ENCODE data around the gene ATP11C.

The ATP11C gene

DNA sequence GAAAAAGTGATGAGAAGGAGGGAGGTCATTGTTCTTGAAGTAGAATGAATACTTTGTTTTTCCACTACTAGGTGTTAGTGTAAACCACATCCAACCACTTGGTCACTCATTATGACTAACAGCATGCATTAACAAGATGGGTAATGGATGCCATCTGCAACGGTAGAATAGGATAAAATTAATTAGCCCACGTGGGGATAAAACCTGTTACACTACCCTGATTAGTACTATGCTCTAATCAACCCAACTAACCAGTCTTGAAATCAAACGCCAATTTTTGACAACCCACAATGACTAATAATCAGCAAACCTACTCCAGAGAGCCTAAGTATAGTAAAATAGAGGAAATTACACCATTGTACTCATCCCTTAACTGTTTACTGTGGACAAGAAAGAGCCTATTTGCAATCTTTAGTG is 131.4 kb downstream of the ATP11C start:
- no peak for DNase-seq

DNA sequence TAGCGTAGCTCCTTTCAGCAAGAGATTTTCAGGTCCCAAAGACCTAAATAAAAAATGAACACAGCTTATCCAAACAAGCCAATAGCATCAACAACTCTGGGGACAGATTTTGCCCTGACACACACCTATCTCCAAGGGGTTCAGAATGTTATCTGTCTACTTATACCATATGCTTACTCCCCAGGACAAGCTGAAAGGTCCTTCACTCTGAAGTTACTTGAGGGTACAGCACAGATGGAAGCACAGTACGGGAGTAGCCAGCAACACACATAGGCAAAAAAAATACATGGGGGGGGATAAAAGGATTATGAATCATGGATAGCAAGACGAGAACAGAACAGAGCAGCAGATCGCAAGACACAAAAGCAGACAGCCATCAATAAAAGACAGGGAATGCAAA is 134.2 kb downstream of the ATP11C start:
- no peak for DNase-seq

DNA sequence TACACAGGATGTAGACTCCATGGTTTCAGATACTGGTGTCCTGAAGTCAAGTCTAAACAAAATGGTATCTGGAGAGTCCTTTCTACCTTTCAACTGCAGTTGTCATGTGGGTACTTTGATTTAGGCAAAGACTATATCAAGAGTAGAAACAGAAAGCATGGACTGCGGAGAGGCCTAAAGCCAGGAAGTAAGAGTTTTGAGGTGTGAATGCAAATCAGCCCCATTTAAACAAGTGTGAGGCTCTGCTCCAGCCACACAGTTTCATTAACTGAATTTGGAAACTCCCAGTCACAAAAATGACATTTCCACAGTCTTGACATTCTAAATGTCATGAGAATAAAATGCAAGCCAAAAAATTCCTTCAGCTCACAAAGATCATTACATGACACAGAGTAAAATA is 137.7 kb downstream of the ATP11C start:
- no peak for DNase-seq

DNA sequence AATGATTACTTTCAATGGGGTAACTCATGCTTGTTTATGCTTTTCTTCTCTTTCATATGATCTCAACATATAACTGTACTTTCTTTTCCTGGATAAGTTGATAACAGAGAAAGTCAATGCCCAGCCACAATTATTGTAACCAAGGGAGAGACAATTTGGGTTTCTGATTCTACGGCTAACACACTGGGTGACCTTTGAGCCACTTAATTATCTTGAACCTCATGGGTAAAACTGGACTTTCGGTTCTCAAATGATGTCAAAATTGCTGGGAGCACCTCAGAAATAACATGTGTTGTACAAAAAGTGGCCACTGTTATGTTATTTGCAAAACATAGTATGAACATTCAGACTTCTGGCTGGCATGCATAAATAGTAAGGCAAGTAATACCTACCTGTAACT is 145.3 kb downstream of the ATP11C start:
- no peak for DNase-seq

DNA sequence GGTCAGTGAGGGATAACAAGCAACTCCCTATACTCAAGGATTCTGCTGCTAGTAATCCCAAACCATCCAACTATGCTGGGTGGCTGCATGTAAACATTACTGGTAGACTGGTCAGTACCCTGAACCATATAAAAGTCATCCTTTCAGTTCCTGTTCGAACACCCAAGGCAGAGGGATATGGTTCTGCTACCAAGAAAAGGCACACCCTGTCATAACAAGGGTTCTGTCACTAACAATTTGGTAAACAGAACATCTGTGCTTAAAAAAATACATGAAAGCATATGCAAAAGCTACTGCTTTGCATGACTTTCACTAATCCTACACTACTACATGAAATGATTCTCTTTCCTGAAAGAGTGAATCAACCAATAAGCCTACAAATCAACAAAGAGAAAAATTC is 148.0 kb downstream of the ATP11C start:
- no peak for DNase-seq

DNA sequence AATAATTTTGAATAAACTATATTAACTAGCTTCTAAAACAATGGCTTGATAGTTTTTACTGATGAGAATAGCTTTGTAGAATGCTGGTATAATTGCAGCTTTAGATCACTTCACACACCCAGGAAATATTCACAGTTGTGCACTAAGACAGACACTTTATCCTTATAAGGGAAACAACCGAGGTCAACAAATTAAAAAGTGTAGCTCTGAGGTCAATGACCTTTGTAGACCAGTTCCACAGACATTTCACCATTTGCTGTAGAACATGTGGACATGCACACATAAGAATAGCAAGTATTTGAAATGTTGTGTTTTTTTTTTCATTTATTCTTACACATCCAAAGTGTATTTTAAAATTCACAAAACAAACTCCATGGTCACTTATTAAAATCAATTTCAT is 148.9 kb downstream of the ATP11C start:
- no peak for DNase-seq

DNA sequence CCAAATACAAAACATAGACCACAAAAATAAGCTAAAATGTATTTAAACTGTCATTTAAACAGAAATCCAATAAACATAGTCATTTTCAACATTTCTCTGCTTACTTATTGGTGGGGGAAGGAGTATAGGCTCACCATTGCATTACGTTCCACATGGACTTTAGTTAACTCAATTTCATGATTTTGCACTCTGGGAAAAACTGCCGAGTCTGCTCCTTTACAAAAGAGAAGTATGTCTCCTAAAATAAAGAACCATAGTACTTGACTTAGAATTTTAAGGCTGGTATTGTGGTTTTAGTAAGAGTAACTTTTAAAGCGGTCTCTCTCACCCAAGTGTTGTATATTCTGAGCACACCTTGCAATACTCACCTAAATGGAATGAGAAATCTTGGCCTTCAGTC is 149.8 kb downstream of the ATP11C start:
- DNase-seq: no peak

DNA sequence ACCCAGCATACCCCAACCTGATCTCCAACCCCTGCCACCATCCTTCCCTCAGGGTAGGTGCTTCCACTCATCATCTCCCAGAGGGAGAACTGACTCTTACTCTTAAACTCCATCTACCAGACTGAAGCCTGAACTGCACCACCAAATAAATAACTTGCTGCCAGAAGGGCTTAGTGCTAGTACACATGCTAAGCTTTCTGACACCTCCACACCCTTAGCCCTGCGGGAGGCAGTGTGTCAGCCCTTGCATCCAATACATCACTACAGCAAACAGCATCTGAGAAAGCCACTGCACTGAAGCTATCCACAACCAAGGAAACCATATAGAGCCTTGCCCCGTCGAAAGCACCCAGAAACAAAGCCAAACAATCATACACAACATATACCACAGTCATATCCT is 156.3 kb downstream of the ATP11C start:
- DNase-seq: no peak

DNA sequence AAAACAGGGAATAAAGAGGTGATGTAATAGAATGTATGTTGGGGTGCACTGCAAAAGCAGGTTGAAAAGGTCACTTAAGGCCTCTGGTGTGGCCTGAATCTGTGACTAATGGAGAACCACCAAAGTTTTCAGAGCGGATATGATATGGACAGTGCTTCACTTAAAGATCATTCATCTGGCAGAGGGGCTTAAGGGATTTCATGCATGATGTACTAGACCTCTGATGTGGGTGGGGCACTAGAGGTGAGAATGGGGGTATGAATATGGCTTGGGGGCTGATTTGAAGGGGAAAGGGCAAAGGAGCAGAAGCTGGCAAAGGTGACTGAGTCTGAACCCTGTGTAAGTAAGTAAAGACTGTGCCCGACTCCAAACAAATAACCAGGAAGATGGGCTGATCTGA is 162.5 kb downstream of the ATP11C start:
- no peak for DNase-seq

DNA sequence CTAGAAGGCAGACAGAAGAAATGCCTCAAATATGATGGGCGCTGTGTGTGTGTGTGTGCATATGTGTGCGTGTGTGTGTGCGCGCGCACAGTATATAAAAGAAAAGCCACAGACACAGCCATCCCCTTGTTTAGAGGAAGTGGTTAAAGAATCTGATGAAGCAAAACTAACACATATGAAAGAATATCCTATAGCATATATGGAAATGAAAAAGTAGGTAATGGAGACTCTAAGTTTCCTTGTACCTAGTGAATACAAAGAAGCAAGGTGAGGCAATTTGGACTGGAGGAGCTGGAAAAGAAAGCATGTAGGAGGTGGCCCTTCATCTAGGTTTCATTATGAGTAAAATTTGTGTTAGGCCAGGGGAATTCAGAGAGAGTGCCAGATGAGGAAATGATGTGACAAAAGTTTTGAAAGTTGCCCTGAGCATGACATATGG is 166.3 kb downstream of the ATP11C start:
- no peak for DNase-seq

DNA sequence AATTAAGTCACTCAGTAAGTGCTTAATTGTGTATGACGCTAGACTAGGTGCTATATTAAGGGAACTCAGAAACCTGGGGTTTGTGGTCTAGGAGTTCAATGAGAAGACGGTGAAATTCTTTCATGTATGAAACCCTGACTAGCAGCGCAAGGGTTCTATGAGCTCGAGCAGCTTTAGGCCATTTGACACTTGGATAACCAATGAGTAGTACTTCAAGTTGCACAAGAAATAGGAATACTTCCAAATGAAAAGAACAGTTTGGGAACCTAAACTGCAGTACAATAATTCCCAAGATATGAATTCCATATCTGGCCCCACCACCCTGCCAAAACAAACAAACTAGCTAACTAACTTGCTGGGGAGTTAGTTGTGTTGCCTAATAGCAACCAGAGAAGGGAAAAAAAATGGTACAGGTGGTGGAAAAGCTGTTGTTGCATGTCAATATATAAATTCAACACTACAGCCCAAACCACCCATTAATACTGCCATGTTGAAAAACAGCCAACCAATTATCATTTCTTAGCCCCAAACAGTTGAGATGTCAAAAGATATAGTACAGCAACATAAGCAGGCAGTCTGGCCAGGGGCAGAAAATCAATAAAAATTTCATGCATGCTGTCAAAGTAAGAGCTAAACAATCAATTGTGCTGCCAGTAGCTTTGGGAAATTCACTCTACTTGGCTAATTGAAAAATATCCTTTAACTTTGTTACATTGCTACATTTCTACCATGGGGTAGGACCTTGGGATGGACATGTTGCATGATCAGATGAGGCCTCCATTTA is 170.3 kb downstream of the ATP11C start:
- DNase-seq: no peak

DNA sequence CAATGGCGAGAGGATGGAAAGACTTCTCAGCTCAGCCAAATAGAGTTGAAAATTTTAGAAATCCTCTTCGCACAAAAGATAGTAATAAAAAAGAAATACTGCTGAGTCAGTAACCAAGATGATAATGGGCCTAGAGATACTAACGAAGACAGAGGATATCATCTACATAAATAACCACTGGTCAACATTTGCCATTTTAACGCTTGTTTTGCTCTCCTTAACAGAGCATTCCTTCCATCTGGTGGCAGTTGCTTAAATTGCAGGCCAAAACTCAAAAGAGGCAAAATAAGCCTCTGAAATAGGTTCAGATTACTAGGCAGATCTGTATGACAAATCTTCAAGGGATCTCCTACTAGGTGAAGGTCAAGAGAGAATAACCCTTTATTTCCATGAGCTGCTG is 173.2 kb downstream of the ATP11C start:
- DNase-seq: no peak

DNA sequence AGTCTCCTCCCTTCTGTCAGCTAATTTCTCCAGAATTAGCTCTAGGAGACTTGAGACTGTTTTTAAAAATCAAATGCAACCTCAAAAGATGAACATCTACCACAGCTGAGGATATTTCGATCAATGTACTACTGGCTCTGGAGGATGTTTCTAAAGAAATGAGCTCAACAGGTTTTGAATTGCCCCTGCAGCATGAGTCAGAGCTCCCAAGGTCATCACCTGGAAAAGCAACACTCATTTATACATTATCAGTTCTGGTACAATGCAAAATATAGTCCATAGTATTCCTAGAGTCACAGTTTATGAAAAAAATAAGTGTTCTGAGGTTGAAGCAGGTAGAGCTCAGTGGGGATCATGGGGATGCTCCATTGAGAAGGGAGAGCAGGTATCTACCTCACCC is 174.0 kb downstream of the ATP11C start:
- no peak for DNase-seq

DNA sequence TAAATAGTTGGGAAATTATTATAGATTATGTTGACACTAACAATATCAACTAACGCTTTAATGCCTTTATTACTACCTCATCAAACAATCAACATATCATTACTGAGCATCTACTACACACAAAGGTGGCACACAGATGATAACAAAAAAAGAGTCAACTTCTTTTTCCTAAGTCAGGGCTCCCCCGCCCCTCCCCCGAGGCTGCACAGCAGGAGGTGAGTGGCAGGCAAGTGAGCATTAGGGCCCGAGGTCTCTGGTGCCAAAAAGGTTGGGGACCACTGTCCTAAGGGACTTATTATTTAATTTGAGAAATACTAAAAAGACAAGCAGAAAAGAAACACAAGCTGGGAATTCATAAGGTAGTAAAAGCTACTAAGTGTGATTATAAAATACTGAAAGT is 174.6 kb downstream of the ATP11C start:
- no peak for DNase-seq

DNA sequence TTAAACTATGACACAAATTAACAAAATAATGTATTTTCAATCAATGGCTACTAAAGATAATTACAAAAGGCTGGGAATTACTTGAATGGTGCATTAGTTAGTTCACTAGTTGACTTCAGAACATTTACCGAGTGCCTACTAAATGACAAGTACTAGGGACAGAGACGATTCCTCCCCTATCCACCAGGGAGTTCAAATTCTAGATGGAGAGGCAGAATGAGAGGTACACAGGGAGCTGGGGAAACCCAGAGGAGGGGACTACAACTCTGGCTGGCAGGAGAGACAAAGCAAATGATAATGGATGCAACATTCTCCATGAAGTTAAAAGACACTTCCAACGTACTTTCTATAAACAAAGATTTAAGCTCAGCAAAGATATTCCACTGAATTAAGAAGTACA is 181.8 kb downstream of the ATP11C start:
- no peak for DNase-seq

DNA sequence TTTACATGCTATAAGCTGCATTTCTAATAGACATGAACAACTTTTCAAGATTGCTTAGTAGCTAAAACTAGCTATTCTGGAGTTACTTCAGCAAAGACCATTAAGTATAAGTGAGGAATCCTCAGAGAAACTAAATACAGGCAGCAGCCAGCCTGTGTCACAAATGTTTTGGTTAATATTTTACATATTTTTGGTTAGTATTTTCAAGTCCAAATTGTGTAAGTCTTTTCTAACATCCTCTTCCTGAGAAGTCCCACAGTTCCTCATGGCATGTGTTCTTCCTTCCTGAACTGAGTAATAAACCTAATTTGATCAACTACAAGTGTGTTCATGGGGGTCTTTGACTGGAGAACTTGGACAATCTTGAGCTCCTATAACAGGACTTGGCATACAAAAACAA is 182.5 kb downstream of the ATP11C start:
- DNase-seq: no peak

DNA sequence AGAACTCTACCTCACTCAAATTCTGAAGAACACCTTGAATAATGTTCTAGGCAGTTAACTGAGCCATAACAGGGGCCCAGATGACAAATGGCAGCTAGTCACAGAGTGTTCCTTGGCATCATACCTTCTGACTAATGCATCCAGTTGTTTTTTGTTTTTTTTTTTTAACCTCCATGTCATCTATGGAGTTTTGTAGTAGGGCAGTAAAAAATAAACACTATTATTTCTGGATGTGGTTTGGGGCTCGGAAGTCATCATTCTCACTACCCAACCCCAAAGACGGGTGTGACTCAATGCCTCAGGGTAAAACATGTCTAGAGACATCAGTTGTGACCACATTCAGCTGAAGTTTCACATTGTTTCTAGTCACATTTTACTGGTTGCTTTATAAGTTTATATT is 193.7 kb downstream of the ATP11C start:
- no peak for DNase-seq

DNA sequence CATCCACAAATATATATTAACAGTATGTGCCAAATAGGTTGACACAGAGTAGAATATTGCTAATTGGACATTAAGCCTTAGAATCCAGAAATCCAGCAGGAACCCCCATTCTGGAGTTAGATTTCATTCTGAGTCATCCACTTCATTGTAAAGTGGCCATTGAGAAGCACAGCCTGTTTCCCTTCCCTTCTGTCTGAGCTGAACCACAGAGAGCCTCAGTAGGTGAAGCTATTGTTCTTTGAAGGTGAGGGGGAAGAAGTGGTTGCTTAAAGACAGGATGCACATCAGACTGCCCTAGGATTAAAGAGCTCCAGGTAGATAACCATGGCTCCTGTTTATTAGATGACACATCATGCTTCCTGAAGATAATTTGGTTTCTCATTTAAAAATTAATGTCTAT is 194.3 kb downstream of the ATP11C start:
- no peak for DNase-seq

DNA sequence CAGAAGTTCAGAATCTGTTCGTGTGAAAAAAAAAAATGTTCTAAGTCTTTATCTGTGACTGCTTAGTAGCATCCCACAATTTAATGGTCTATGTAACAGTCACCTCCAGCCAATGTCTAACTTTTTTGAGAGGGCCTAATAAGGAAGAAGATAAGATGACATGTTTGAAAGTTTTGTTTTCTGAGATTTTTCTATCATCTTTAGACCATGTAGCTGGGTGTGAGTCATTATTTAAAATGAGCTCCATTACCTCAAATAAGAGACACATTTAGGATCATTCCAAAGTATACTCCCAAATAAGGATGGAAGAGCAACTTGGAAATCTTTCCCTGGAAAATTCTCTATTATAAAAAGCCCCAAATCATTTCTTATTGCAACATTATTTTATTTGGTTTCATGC is 196.7 kb downstream of the ATP11C start:
- no peak for DNase-seq

DNA sequence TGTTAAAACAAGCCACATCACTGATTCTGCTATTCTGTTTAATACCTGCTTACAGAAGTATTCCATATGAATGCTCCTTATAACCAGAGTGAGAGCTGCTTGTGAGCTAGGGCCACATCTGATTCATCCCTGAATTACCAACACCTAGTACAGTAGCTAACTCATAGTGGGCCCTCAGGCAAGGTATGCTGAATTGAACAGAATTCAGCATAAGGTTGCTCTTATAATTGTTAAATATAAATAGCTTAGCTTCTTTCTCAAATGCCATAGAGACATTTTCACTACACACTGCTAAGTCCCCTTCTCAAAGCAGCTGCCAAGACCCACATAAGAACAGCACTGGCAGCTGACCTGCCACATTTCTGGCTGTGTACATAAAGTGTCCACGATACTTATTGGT is 197.9 kb downstream of the ATP11C start:
- DNase-seq: no peak

DNA sequence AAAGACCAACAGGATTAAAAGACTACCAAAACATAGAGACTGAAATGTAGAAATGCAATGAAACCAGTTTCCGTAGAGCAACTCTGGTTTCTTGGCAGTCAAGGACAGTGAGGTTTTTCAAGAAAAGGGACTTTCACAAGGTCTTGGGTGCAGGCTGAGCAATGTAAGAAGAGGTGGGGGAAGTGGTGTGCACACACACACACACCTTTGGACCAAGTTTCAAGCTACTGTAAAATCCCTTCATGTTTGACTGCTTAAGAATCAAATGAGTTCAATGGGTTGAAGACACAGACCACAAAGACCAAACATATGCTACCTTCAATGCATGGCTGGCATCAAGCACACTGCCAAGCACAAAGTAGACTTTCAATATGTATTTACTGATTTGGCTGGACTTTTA is 207.1 kb downstream of the ATP11C start:
- DNase-seq: no peak

DNA sequence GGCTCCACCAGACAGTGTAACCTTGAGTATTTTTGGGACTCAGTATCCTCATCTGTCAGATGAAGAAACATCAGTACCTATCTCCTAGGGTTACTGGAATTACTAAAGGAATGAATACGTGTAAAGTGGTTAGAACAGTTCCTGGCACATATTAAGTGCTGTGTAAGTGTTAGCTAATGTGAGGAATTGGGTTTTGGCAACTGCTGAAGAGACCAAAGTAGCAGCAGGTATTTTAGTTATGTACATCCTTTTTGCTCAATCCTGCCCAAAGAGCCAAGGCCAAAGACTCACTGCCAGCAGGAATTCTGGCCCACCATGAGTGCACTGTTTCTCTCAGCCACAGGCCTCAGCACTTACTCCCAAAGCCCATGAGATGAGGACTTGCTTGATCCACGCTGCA is 208.2 kb downstream of the ATP11C start:
- DNase-seq: no peak

DNA sequence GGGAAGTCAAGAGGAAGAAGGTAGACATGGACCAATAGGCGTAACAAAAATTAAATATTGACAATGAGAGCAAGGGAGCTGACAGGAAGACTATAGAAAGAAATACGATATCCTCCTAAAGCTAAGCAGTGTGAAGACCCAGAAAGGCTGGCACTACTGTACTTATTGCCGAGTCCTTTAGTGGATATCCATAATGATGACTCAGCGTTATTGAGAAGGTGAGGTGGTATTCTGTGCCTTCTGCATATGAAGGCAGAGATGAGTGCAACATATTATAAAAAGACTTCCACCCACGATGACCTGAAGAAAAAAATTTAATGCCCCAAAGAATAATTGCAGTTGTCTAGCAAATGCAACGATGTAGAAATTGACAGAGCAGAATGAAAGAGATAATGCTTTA is 211.9 kb downstream of the ATP11C start:
- DNase-seq: no peak

DNA sequence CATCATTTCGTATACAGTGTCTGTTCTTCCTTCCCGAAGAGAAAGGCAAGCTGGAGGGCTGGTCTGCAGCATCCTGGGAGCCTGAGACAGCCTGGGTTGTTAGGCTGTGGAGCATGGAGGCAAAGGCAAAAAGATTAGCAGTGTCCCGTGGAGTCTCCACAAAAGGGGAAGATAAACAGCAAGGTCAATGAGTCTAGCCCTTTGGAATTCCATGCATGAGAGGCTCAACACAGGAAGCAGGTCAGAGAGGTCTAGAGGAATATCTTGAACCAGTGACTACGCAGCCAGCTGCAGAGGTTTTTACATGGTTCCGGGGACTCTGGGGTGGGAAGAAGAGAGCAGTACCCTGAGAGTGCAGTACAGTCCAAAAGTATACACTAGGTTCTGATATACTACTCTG is 212.7 kb downstream of the ATP11C start:
- DNase-seq: no peak

DNA sequence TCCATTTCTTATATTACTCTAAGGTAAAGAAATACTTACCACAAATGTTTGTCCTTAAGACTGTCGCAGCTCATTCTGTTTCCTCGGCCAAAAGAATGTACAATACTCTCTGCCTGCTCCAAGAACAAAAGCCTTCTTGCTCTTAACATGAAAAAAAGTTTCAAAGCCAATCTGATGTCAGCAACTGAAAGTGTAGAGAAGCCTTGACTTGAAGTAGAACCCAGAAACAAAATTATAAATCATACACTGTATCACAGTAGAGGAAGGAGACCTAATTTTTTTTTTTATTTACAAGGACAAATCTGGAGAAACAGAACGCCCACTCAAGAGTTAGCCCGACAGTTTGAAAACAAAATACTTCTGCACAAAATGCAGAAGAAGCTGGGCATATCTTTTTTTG is 224.8 kb downstream of the ATP11C start, which contains the start of gene MCF2:
Gene MCF2, minus strand, starts transcription at position 101 of the 400 bp plus-strand sequence. CDS start 56,423 bp downstream, outside the sequence.
- no peak for DNase-seq
